Transverse colon (tissue), 4 donors: ENCODE data around the gene STK10.

Experiments
- CTCF ChIP-seq, 5 experiments: fragments of 200-600 bp in 3 of 5; fragments of 450-650 bp in 2 of 5; sonication (generic) in 3 of 5; IDR thresholded peaks; 1 replicate in 2 of 5; 2 replicates in 3 of 5; pipeline ENCODE4 v1.5.1; 2016 to 2017; ENCODE audit warnings: antibody characterized with exemption in 5 of 5, inconsistent platforms in 3 of 5, mild to moderate bottlenecking in 2 of 5, moderate library complexity in 1 of 5
- EP300 ChIP-seq: sonication (generic); formaldehyde crosslinking; IDR thresholded peaks from one replicate; pipeline ENCODE4 v1.6.1; 2017; ENCODE audit warnings: antibody characterized with exemption, low read depth
- POLR2AphosphoS5 ChIP-seq, 3 donors: sonication (generic); formaldehyde crosslinking; IDR thresholded peaks; one replicate each; pipeline ENCODE4 v1.6.1; 2016; ENCODE audit warnings: antibody characterized with exemption in 3 of 3

- TF ChIP-seq CTCF (IDR thresholded peaks at IDR 0.05) (no peak), POLR2AphosphoS5 (IDR thresholded peaks at IDR 0.05) (no peak), EP300 (no peak)
Measured at GRCh38 chr5:172182291-172182690, 5.7 kb downstream of the STK10 start.
